AG09319 (cell line): ENCODE results near the gene RBL2.
"Not testable (repeated sequence)": the region's sequence is repeated elsewhere in the genome, so short reads cannot be mapped to it uniquely, and the experiment has no call there.

Source experiments
- DNase-seq: peaks from one replicate; pipeline ENCODE4 v3.0.0-alpha.2; 2010; ENCODE audit warnings: low read depth; ENCODE audit errors: extremely low read depth
- CTCF ChIP-seq: IDR thresholded peaks from 2 replicates; pipeline ENCODE4 v1.5.1; 2011; ENCODE audit warnings: low read depth, mild to moderate bottlenecking, inconsistent platforms, low read length, moderate library complexity

RBL2 gene

DNA sequence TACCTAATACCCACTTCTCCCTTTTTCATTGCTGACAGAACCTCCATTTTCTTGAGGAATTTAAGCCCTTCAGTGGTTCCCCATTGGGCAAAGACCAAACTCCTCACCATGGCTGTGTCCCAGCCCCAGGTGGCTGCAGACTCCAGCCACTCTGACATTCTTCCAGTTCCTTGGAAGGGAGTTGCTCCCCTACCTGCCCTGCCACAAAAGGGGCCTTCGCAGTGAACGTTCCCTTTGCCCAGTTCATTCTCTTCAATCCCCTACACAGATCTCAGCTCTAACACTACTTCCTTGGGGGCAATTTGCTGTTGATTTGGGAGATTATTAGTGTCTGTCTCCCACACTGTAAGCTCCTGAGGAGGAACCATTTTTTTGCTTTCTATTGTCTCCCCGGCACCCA, 72.0 kb downstream of the RBL2 start:
- no peak for TF ChIP-seq CTCF
- DNase-seq: no peak

DNA sequence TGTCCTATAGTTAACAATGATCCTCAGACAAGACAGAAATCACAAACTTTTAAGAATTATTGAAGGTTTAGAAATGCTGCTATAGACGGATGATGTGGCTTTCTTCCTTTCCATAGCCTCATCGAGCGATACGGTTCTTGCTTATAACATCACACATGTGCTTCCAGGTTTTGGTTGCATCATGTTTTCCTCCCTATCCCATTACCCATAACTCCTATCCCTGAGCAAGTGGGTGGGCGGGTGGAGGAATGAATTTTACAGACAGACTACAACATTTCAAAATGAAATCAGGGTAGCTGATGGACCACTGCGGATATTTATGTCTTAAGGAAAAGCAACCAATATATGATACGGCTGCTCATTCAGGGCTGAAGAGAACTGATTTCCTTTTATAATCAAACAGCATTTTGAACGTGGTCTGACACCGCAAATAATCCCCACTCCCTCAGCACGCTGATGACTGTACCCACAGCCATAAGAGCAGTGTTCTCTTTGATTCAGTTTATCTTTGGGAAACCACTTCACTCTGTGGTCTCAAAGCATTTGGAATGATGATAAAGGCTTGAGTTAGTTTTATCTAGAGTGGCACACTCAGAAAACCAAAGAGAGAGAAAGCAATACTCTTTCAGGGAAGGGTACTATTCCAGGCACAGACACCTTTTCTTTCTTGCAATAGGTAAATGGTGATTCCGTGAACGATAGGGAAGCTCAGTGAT, 73.4 kb downstream of the RBL2 start:
- DNase-seq: no peak

GRCh38 chr16:53509906-53510703, 75.8 kb downstream of the RBL2 start:
- TF ChIP-seq CTCF: peak; percentile 98
- DNase-seq: no peak

More for the DNA sequence above, 73.4 kb downstream of the RBL2 start:
- no peak for TF ChIP-seq CTCF

- DNase-seq: no peak
- TF ChIP-seq CTCF: no peak
Measured at GRCh38 chr16:53510704-53511070, 76.4 kb downstream of the RBL2 start.

DNA sequence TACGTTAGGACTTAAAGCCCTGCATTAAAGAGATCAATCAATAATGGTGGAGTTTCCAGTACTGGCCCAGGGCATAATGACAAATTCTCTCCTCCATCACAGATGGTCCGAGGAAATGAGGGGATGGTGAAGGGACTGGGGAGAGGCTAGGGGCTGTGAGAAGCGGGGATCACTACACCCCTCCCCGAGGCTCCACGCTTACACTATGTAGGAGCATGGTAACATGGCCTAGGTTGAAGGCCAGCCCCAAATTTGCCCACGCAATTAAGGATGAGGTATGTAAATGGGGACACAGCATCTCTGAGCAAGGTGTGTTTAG, 76.8 kb downstream of the RBL2 start:
- DNase-seq: no peak
- no peak for TF ChIP-seq CTCF

- TF ChIP-seq CTCF: no peak
- DNase-seq: no peak
Measured at GRCh38 chr16:53511403-53512280, 77.4 kb downstream of the RBL2 start.

- not testable (repeated sequence) for DNase-seq
Measured at GRCh38 chr16:53512795-53513194, 78.5 kb downstream of the RBL2 start.
